Heart left ventricle (tissue), 16 donors: ENCODE data around the gene HOXB4. TPM values are rescaled to one million over a fixed set of nuclear protein-coding genes. Genes with fewer than 3 reads are reported as not detected.

Experiments used
- ATAC-seq, 4 donors: fragments of 200-7000 bp; cut with Tn5 transposase; one replicate each; pipeline ENCODE4 v1.9.1; 2020 to 2022; ENCODE audit warnings: moderate library complexity in 4 of 4, mild to moderate bottlenecking in 3 of 4, moderate number of reproducible peaks in 1 of 4
- DNase-seq, 5 donors: peaks; one replicate each; pipeline ENCODE4 v3.0.0-alpha.2; 2020
- H3K27ac ChIP-seq, 12 donors: fragments of 200-600 bp; sonication (generic) in 4 of 12; one replicate each; pipeline versions ENCODE4 v1.5.0 to v1.8.0; 2016 to 2022; ENCODE audit warnings: mild to moderate bottlenecking in 2 of 12
- H3K27me3 ChIP-seq, 9 donors: fragments of 200-600 bp; sonication (generic) in 2 of 9; one replicate each; pipeline versions ENCODE4 v1.5.1 to v1.8.0; 2016 to 2022; ENCODE audit warnings: mild to moderate bottlenecking in 3 of 9
- H3K36me3 ChIP-seq, 9 donors: fragments of 200-600 bp; sonication (generic) in 2 of 9; one replicate each; pipeline versions ENCODE4 v1.5.0 to v1.8.0; 2018 to 2022; ENCODE audit warnings: mild to moderate bottlenecking in 2 of 9
- H3K4me1 ChIP-seq, 12 donors: fragments of 200-600 bp; sonication (generic) in 4 of 12; one replicate each; pipeline versions ENCODE4 v1.5.0 to v1.8.0; 2016 to 2022; ENCODE audit warnings: mild to moderate bottlenecking in 3 of 12
- H3K4me3 ChIP-seq, 12 donors: fragments of 200-600 bp; sonication (generic) in 4 of 12; one replicate each; pipeline versions ENCODE4 v1.5.0 to v1.8.0; 2017 to 2022; ENCODE audit warnings: mild to moderate bottlenecking in 9 of 12, moderate library complexity in 4 of 12
- H3K9me3 ChIP-seq, 12 donors: fragments of 200-600 bp; sonication (generic) in 4 of 12; one replicate each; pipeline versions ENCODE4 v1.5.0 to v1.8.0; 2016 to 2022; ENCODE audit warnings: mild to moderate bottlenecking in 1 of 12
- CTCF ChIP-seq, 12 donors: fragments of 200-600 bp; sonication (generic) in 4 of 12; IDR thresholded peaks; one replicate each; pipeline versions ENCODE4 v1.5.0 to v1.8.0; 2018 to 2022; ENCODE audit warnings: antibody characterized with exemption in 12 of 12, mild to moderate bottlenecking in 5 of 12
- POLR2A ChIP-seq, 2 donors: fragments of 450-650 bp; IDR thresholded peaks; one replicate each; pipeline ENCODE4 v1.6.1; 2017; ENCODE audit warnings: antibody characterized with exemption in 2 of 2, mild to moderate bottlenecking in 2 of 2, moderate library complexity in 2 of 2
- WGBS, 4 donors: extraction: QIAGEN DNeasy Blood & Tissue Kit in 2 of 4; methylation state at CpG; one replicate each; pipeline versions ENCODE4 v1.1.5 to v1.1.7; 2013 to 2018; 5-methylcytosine and 5-hydroxymethylcytosine counted together
- intact Hi-C, 10 donors: fragments of 100-400 bp; cut with DNase I; formaldehyde crosslinking; loops; one replicate each; pipeline versions ENCODE4 v1.11.1 to v1.14.2; 2022
- polyA plus RNA-seq, 2 donors: library from polyadenylated mRNA; stranded (reverse); fragments of 200-250 nt; gene quantifications; one replicate each; pipeline ENCODE4 v1.2.3, GENCODE V29; 2013
- total RNA-seq, 9 donors: library from RNA; depleted of rRNA in 2 of 9; stranded (reverse); fragments of >200 nt in 2 of 9; fragmentation: NEBNext Ultra II Directional in 3 of 9; extraction: Animal tissue kit (Norgen Biotek cat#: 25700) in 3 of 9; gene quantifications; one replicate each; pipeline versions ENCODE4 v1.1.0 to v1.2.4, GENCODE V29; 2016 to 2023
- donor health status: ischemic (EF 13 %, LVEDD 7.1; RV severe dilation, severe dysfunction).
- donor health status: healthy with polysubstance abuse.
- donor health status: DM: no; HTN: yes; CAD: no.
- donor health status: DM: no; HTN: no; CAD: no.
- donor health status: ischemic (EF 25% LVEDD 6.9; RV normal size, moderate dysfunction).
- donor health status: ischemic (EF 25% LVEDD 5.7; RV mildly dilated, moderate dysfunction).
- donor health status: healthy.
- donor health status: DM: yes; HTN: yes; CAD: no.
- donor health status: ischemic (EF 35%, LVEDD 5.7; RV mildly dilated, moderate dysfunction).
- donor health status: nonischemic (EF 11% LVEDD 7.7; RV severe dilation, severe dysfunction).
- donor health status: DM: yes; HTN: yes; CAD: no.
- donor health status: PGD.
- donor health status: ischemic (EF 29% LVEDD 5.4; RV normal size, mild dysfunction).
- donor health status: nonischemic (EF 23%, LVEDD 6.1; RV moderate dilation, normal function).

HOXB4 gene
- total and polyA plus RNA-seq, 11 donors, result 0.27 to 2.8 (median 0.59) TPM; not detected in 1

- H3K9me3 ChIP-seq, result no peaks in the 10 kb centered on the region
- 85 to 97% (median 91%) methylated on average over 1 of the region's 1 CpG for WGBS, 4 donors
- intact Hi-C loops, result no loop called here
- H3K27ac ChIP-seq, result peak overlapping the region; percentile 1 to 94 (median 88)
- H3K36me3 ChIP-seq, result peaks cover 0 to 6% (median 0%) of the 10 kb centered on the region in 9 donors
- TF ChIP-seq CTCF (IDR thresholded peaks at IDR 0.05), result no peak
- no peak for TF ChIP-seq POLR2A (IDR thresholded peaks at IDR 0.05)
- H3K27me3 ChIP-seq, result peaks cover 0 to 97% (median 56%) of the 10 kb centered on the region in 9 donors
- no peak for ATAC-seq
- DNase-seq, result no peak
- H3K4me1 ChIP-seq, result peaks cover 0 to 45% (median 16%) of the 10 kb centered on the region in 12 donors
- H3K4me3 ChIP-seq, result peak overlapping the region in 5 of 12 donors; percentile 17 to 95 (median 69)
These were observed 32.6 kb downstream of the HOXB4 start for GRCh38 chr17:48545539-48545938.

GRCh38 chr17:48545022-48545375 is 33.2 kb downstream of the HOXB4 start, which contains the start of gene HOXB2:
Gene HOXB2, minus strand, starts transcription at chr17:48545109. Its CDS starts 198 bp downstream, at chr17:48544911.
- peaks cover 0 to 46% (median 16%) of the 10 kb centered on the region in 12 donors for H3K4me1 ChIP-seq
- ATAC-seq (peak in 1 of 4 donors; percentile 26), DNase-seq (peak in 3 of 5 donors; percentile 52 to 64 (median 53))
- peaks cover 0 to 6% (median 0%) of the 10 kb centered on the region in 9 donors for H3K36me3 ChIP-seq
- no peaks in the 10 kb centered on the region for H3K9me3 ChIP-seq
- peaks cover 0 to 97% (median 53%) of the 10 kb centered on the region in 9 donors for H3K27me3 ChIP-seq
- 21 to 29% (median 25%) methylated on average over 12 of the region's 12 CpGs for WGBS, 4 donors
- no peak for TF ChIP-seq POLR2A (IDR thresholded peaks at IDR 0.05)
- no peak for TF ChIP-seq CTCF (IDR thresholded peaks at IDR 0.05)
- intact Hi-C loops, result no loop called here
- peak within 1 kb of the TSS; percentile 35 to 95 (median 67) for H3K4me3 ChIP-seq
- H3K27ac ChIP-seq, result peak within 1 kb of the TSS; percentile 43 to 94 (median 88)

GRCh38 chr17:48544349-48545021 is 33.7 kb downstream of the HOXB4 start:
- peaks cover 0 to 96% (median 52%) of the 10 kb centered on the region in 9 donors for H3K27me3 ChIP-seq
- no peaks in the 10 kb centered on the region for H3K9me3 ChIP-seq
- H3K27ac ChIP-seq, result peak overlapping the region; percentile 43 to 94 (median 88)
- intact Hi-C loops, result loop anchor here in 3 of 10 donors (5.0 kb wide), 1 partner anchor 33 kb away; the partner anchor contains the start of gene HOXB4 (in 3 of the 3)
- H3K4me3 ChIP-seq, result peak overlapping the region; percentile 35 to 95 (median 67)
- peaks cover 0 to 46% (median 16%) of the 10 kb centered on the region in 12 donors for H3K4me1 ChIP-seq
- TF ChIP-seq CTCF (IDR thresholded peaks at IDR 0.05), result no peak
- TF ChIP-seq POLR2A (IDR thresholded peaks at IDR 0.05), result peak in 1 of 2 donors; percentile 39
- WGBS, 4 donors, result 2 to 6% (median 5%) methylated on average over 29 to 38 of the region's 38 CpGs
- peak; percentile 26 to 69 (median 67) for ATAC-seq
- DNase-seq, result peak; percentile 80 to 91 (median 87)
- H3K36me3 ChIP-seq, result peaks cover 0 to 2% (median 0%) of the 10 kb centered on the region in 9 donors

GRCh38 chr17:48543854-48544348 is 34.2 kb downstream of the HOXB4 start:
- H3K27me3 ChIP-seq, result peaks cover 0 to 95% (median 52%) of the 10 kb centered on the region in 9 donors
- no peaks in the 10 kb centered on the region for H3K36me3 ChIP-seq
- TF ChIP-seq POLR2A (IDR thresholded peaks at IDR 0.05) (no peak), CTCF (IDR thresholded peaks at IDR 0.05) (no peak)
- DNase-seq (peak in 1 of 5 donors; percentile 75), ATAC-seq (peak in 3 of 4 donors; percentile 17 to 59 (median 41))
- WGBS, 4 donors, result 3 to 5% (median 4%) methylated on average over 20 of the region's 20 CpGs
- H3K9me3 ChIP-seq, result no peaks in the 10 kb centered on the region
- peak overlapping the region; percentile 43 to 94 (median 88) for H3K27ac ChIP-seq
- intact Hi-C loops, result loop anchor here in 3 of 10 donors (5.0 kb wide), 1 partner anchor 33 kb away; the partner anchor contains the start of gene HOXB4 (in 3 of the 3)
- peak overlapping the region; percentile 35 to 95 (median 67) for H3K4me3 ChIP-seq
- H3K4me1 ChIP-seq, result peaks cover 0 to 46% (median 16%) of the 10 kb centered on the region in 12 donors
